PC-3 (cell line): Measurements from ENCODE around the gene PCDHGC3.

ENCODE experiments used
- CTCF ChIP-seq: fragments of 300-600 bp; sonication (generic); conservative IDR thresholded peaks from 2 replicates; pipeline ENCODE4 v1.5.1; 2017; ENCODE audit warnings: antibody characterized with exemption, low read depth, mild to moderate bottlenecking, low read length
- EZH2 ChIP-seq: fragments of 300-600 bp; sonication (generic); IDR thresholded peaks from one replicate; pipeline ENCODE4 v1.6.1; 2017; ENCODE audit warnings: antibody characterized with exemption, mild to moderate bottlenecking, low read length; ENCODE audit not compliant: unreplicated experiment
- EZH2phosphoT487 ChIP-seq: fragments of 300-600 bp; sonication (generic); IDR thresholded peaks from 2 replicates; pipeline ENCODE4 v1.6.1; 2018; ENCODE audit warnings: mild to moderate bottlenecking, antibody characterized with exemption, low read length, borderline replicate concordance

GRCh38 chr5:141441571-141442170 is 34.1 kb upstream of the PCDHGC3 start:
- TF ChIP-seq CTCF (no peak), EZH2 (no peak), EZH2phosphoT487 (no peak)
